HepG2 (cell line): ENCODE measurements around the gene SRC. TPM values are rescaled to one million over a fixed set of nuclear protein-coding genes. Genes with fewer than 3 reads are reported as not detected.

Experiments
- CCDC6 ChIP-seq: sonication (generic); formaldehyde crosslinking; IDR thresholded peaks from 2 replicates; pipeline ENCODE4 v1.8.1; 2022; ENCODE audit warnings: mild to moderate bottlenecking, missing genetic modification reagents, moderate library complexity
- CEBPG ChIP-seq: IDR thresholded peaks from 2 replicates; pipeline ENCODE4 v1.6.1; 2016
- HIVEP1 ChIP-seq: sonication (generic); formaldehyde crosslinking; IDR thresholded peaks from 2 replicates; pipeline ENCODE4 v1.4.0; 2020; ENCODE audit warnings: mild to moderate bottlenecking, missing genetic modification reagents
- HOXA5 ChIP-seq: sonication (generic); formaldehyde crosslinking; IDR thresholded peaks from 2 replicates; pipeline ENCODE4 v1.4.0; 2020; ENCODE audit warnings: missing genetic modification reagents
- IRF2 ChIP-seq: IDR thresholded peaks from 2 replicates; pipeline ENCODE4 v1.6.1; 2018; ENCODE audit warnings: missing genetic modification reagents, missing compliant biosample characterization
- JUNB ChIP-seq: sonication (generic); formaldehyde crosslinking; IDR thresholded peaks from 2 replicates; pipeline ENCODE4 v1.8.0; 2022; ENCODE audit warnings: missing genetic modification reagents, mild to moderate bottlenecking, borderline replicate concordance
- MED1 ChIP-seq: sonication (generic); formaldehyde crosslinking; IDR thresholded peaks from 2 replicates; pipeline ENCODE4 v1.4.0; 2020; ENCODE audit warnings: missing genetic modification reagents
- MYC ChIP-seq: sonication (generic); formaldehyde crosslinking; IDR thresholded peaks from 2 replicates; pipeline ENCODE4 v1.9.0; 2021; ENCODE audit warnings: missing genetic modification reagents, borderline replicate concordance
- NBN ChIP-seq: fragments of 450-650 bp; conservative IDR thresholded peaks from 2 replicates; pipeline ENCODE4 v1.6.1; 2017
- PHF20 ChIP-seq: sonication (generic); formaldehyde crosslinking; IDR thresholded peaks from 2 replicates; pipeline ENCODE4 v1.5.0; 2020; ENCODE audit warnings: mild to moderate bottlenecking, missing genetic modification reagents
- POGZ ChIP-seq: sonication (generic); formaldehyde crosslinking; IDR thresholded peaks from 2 replicates; pipeline ENCODE4 v1.4.0; 2020; ENCODE audit warnings: mild to moderate bottlenecking, missing genetic modification reagents
- TEAD3 ChIP-seq: optimal IDR thresholded peaks from 2 replicates; pipeline ENCODE3; 2016; ENCODE audit warnings: borderline replicate concordance
- ZNF451 ChIP-seq: sonication (generic); formaldehyde crosslinking; IDR thresholded peaks from 2 replicates; pipeline ENCODE4 v1.5.0; 2020; ENCODE audit warnings: mild to moderate bottlenecking, missing genetic modification reagents
- ZNF768 ChIP-seq: sonication (generic); formaldehyde crosslinking; IDR thresholded peaks from 2 replicates; pipeline ENCODE4 v1.4.0; 2020; ENCODE audit warnings: missing genetic modification reagents
- ZNF773 ChIP-seq: sonication (generic); formaldehyde crosslinking; IDR thresholded peaks from 2 replicates; pipeline ENCODE4 v1.4.0; 2020; ENCODE audit warnings: missing genetic modification reagents, borderline replicate concordance
- ZNF788 ChIP-seq: sonication (generic); formaldehyde crosslinking; IDR thresholded peaks from 2 replicates; pipeline ENCODE4 v1.5.0; 2020; ENCODE audit warnings: mild to moderate bottlenecking, missing genetic modification reagents, borderline replicate concordance
- ZSCAN30 ChIP-seq: sonication (generic); formaldehyde crosslinking; IDR thresholded peaks from 2 replicates; pipeline ENCODE4 v1.5.0; 2020; ENCODE audit warnings: mild to moderate bottlenecking, missing genetic modification reagents
- polyA plus RNA-seq, 8 experiments: library from polyadenylated mRNA; depleted of rRNA in 3 of 8; stranded (reverse) in 7 of 8; unstranded in 1 of 8; fragments of >200 nt; fragmentation: Illumina TruSeq in 4 of 8; extraction: Trizol in 4 of 8; gene quantifications; 2 replicates each; pipeline versions ENCODE4 v1.2.1 to v1.2.3, GENCODE V29; 2011 to 2016; ENCODE audit warnings: low read depth in 4 of 8, missing spikeins in 1 of 8, mixed read lengths in 1 of 8; ENCODE audit not compliant: insufficient read depth in 1 of 8
- total RNA-seq, 5 experiments: library from RNA; depleted of rRNA; stranded (reverse); fragments of >200 nt; fragmentation: Illumina TruSeq; extraction: Trizol; gene quantifications; 2 replicates each; pipeline ENCODE4 v1.2.3, GENCODE V29; 2016; ENCODE audit warnings: low read depth in 1 of 5
- TF ChIP-seq, protein P1 (sequence below): sonication (generic); formaldehyde crosslinking; IDR thresholded peaks from 2 replicates; pipeline ENCODE4 v1.4.0; 2020; ENCODE audit warnings: missing genetic modification reagents
- TF ChIP-seq, protein P2 (sequence below): sonication (generic); formaldehyde crosslinking; IDR thresholded peaks from 2 replicates; pipeline ENCODE4 v1.5.0; 2020; ENCODE audit warnings: missing genetic modification reagents
- TF ChIP-seq, protein P3 (sequence below): sonication (generic); formaldehyde crosslinking; IDR thresholded peaks from 2 replicates; pipeline ENCODE4 v1.9.0; 2021; ENCODE audit warnings: missing genetic modification reagents, borderline replicate concordance
- TF ChIP-seq, protein P4 (sequence below): sonication (generic); formaldehyde crosslinking; IDR thresholded peaks from 2 replicates; pipeline ENCODE4 v1.9.0; 2021; ENCODE audit warnings: missing genetic modification reagents, mild to moderate bottlenecking, borderline replicate concordance
- TF ChIP-seq, protein P5 (sequence below): sonication (generic); formaldehyde crosslinking; IDR thresholded peaks from 2 replicates; pipeline ENCODE4 v1.8.1; 2023; ENCODE audit warnings: missing genetic modification reagents, inconsistent platforms, borderline replicate concordance
- TF ChIP-seq, protein P6 (sequence below): sonication (generic); formaldehyde crosslinking; IDR thresholded peaks from 2 replicates; pipeline ENCODE4 v1.5.0; 2020; ENCODE audit warnings: missing genetic modification reagents

The SRC gene
- total and polyA plus RNA-seq, 2 of the 13 experiments (the other 11 are each of a cell fraction or from before 2014, with no cell fraction given) = 54.7 to 192 TPM

DNA sequence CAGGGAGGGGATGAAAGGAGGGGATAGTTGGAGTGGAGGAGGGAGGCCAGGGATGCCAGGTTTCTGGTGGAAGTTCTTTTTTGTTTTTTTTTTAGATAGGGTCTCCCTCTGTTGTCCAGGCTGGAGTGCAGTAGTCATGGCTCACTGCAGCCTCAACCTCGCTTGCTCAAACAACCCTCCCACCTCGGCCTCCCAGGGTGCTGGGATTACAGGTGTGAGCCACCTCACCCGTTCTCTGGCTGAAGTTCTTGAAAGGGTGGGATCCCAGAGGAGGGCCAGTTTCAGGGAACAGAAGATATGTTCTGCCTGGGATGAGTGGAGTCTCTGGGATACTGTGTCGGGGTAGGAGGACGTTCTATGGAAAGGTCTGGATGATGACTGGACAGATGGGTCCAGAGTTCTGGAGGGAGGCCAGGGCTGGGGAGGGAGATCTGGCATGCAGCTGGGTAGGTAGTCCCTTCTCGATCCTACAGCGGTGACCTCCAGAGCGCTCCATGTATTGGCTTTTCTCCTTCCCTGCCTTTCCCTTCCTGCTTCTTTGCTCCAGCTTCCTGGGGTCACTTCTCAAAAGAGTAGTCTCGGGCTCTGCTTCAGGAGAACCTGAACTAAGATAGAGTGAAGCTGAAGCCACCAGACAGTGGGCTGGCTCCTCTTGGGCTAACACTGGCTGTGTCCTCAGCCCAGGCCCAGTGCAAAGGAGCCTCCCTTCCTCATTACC, 12.7 kb upstream of the SRC start (continued):
- no peak; the same call in 1 of the 2 replicates for TF ChIP-seq MED1 (CRISPR knock-in tag)
- TF ChIP-seq, protein P1, sequence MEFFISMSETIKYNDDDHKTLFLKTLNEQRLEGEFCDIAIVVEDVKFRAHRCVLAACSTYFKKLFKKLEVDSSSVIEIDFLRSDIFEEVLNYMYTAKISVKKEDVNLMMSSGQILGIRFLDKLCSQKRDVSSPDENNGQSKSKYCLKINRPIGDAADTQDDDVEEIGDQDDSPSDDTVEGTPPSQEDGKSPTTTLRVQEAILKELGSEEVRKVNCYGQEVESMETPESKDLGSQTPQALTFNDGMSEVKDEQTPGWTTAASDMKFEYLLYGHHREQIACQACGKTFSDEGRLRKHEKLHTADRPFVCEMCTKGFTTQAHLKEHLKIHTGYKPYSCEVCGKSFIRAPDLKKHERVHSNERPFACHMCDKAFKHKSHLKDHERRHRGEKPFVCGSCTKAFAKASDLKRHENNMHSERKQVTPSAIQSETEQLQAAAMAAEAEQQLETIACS = no peak
- TF ChIP-seq POGZ (CRISPR knock-in tag) = no peak
- no peak for TF ChIP-seq ZNF451 (CRISPR knock-in tag)
- TF ChIP-seq ZNF773 = no peak
- TF ChIP-seq, protein P2, sequence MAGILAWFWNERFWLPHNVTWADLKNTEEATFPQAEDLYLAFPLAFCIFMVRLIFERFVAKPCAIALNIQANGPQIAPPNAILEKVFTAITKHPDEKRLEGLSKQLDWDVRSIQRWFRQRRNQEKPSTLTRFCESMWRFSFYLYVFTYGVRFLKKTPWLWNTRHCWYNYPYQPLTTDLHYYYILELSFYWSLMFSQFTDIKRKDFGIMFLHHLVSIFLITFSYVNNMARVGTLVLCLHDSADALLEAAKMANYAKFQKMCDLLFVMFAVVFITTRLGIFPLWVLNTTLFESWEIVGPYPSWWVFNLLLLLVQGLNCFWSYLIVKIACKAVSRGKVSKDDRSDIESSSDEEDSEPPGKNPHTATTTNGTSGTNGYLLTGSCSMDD (CRISPR knock-in tag) = no peak
- TF ChIP-seq, protein P3, sequence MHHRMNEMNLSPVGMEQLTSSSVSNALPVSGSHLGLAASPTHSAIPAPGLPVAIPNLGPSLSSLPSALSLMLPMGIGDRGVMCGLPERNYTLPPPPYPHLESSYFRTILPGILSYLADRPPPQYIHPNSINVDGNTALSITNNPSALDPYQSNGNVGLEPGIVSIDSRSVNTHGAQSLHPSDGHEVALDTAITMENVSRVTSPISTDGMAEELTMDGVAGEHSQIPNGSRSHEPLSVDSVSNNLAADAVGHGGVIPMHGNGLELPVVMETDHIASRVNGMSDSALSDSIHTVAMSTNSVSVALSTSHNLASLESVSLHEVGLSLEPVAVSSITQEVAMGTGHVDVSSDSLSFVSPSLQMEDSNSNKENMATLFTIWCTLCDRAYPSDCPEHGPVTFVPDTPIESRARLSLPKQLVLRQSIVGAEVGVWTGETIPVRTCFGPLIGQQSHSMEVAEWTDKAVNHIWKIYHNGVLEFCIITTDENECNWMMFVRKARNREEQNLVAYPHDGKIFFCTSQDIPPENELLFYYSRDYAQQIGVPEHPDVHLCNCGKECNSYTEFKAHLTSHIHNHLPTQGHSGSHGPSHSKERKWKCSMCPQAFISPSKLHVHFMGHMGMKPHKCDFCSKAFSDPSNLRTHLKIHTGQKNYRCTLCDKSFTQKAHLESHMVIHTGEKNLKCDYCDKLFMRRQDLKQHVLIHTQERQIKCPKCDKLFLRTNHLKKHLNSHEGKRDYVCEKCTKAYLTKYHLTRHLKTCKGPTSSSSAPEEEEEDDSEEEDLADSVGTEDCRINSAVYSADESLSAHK (CRISPR knock-in tag) = no peak
- TF ChIP-seq TEAD3 = peak; percentile 10
- TF ChIP-seq ZSCAN30 (CRISPR knock-in tag) = no peak
- TF ChIP-seq MYC (CRISPR knock-in tag) = no peak
- 0 out of 2 replicates have a peak, but pooled peaks have one; percentile 3 for TF ChIP-seq ZNF788 (CRISPR knock-in tag)
- no peak for TF ChIP-seq JUNB (CRISPR knock-in tag)
- TF ChIP-seq HIVEP1 = 0 out of 2 replicates have a peak, but pooled peaks have one; percentile 38
- no peak for TF ChIP-seq IRF2 (CRISPR knock-in tag)
- TF ChIP-seq NBN = no peak
- no peak for TF ChIP-seq PHF20
- no peak for TF ChIP-seq CCDC6
- TF ChIP-seq, protein P4, sequence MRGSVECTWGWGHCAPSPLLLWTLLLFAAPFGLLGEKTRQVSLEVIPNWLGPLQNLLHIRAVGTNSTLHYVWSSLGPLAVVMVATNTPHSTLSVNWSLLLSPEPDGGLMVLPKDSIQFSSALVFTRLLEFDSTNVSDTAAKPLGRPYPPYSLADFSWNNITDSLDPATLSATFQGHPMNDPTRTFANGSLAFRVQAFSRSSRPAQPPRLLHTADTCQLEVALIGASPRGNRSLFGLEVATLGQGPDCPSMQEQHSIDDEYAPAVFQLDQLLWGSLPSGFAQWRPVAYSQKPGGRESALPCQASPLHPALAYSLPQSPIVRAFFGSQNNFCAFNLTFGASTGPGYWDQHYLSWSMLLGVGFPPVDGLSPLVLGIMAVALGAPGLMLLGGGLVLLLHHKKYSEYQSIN (CRISPR knock-in tag) = no peak
- TF ChIP-seq, protein P5, sequence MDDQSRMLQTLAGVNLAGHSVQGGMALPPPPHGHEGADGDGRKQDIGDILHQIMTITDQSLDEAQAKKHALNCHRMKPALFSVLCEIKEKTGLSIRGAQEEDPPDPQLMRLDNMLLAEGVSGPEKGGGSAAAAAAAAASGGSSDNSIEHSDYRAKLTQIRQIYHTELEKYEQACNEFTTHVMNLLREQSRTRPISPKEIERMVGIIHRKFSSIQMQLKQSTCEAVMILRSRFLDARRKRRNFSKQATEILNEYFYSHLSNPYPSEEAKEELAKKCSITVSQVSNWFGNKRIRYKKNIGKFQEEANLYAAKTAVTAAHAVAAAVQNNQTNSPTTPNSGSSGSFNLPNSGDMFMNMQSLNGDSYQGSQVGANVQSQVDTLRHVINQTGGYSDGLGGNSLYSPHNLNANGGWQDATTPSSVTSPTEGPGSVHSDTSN (CRISPR knock-in tag) = no peak
- no peak for TF ChIP-seq ZNF768 (CRISPR knock-in tag)
- TF ChIP-seq HOXA5 (CRISPR knock-in tag) = no peak
- TF ChIP-seq, protein P6, sequence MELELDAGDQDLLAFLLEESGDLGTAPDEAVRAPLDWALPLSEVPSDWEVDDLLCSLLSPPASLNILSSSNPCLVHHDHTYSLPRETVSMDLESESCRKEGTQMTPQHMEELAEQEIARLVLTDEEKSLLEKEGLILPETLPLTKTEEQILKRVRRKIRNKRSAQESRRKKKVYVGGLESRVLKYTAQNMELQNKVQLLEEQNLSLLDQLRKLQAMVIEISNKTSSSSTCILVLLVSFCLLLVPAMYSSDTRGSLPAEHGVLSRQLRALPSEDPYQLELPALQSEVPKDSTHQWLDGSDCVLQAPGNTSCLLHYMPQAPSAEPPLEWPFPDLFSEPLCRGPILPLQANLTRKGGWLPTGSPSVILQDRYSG = no peak
- no peak for TF ChIP-seq CEBPG (CRISPR knock-in tag)
